ENCODE measurements around the gene MTCL3.

Gene MTCL3

DNA sequence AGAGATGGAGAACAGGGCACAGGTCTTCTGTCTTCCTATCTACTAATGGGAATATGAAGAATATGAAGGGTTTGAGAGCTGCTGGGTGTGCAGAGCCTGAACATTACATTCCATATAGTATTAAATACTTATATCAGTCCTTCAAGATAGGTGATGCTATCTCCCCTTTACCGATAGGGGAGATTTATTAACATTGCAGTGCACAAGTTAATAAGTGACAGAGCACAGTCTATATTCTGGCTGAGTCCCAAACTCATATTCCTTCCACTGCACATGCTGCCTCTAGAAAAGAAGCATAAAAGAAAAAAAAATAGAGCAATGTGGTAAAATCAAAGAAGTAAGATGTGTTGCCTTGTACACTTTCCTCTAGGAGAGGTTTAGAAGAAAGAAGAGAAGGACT lies 41.5 kb downstream of the MTCL3 start:
- Histone ChIP-seq H3K27me3 (ENCODE audit: low read length) (no peaks in the 10 kb centered on the region), H3K4me3 (ENCODE audit: insufficient read depth, low read length, poor library complexity, severe bottlenecking) (no peak overlapping the region), H3K9me2 (replicated peaks; ENCODE audit: insufficient read depth, low read length) (no peaks in the 10 kb centered on the region), H3K4me2 (ENCODE audit: low read depth, low read length, poor library complexity, severe bottlenecking) (no peak overlapping the region), H3K79me2 (ENCODE audit: insufficient read depth, low read length) (no peaks in the 10 kb centered on the region), H3K27ac (ENCODE audit: low read depth, low read length) (no peak overlapping the region), H3K36me3 (ENCODE audit: low read length) (no peaks in the 10 kb centered on the region), H3K9ac (ENCODE audit: low read length) (no peak overlapping the region), H4K20me1 (ENCODE audit: low read depth, low read length) (no peaks in the 10 kb centered on the region), H3K9me3 (ENCODE audit: insufficient read depth, low read length) (no peaks in the 10 kb centered on the region), H2AFZ (ENCODE audit: low read depth, low read length, severe bottlenecking) (no peak overlapping the region), H3F3A (ENCODE audit: insufficient read depth) (no peaks in the 10 kb centered on the region)
- TF ChIP-seq EZH2phosphoT487 (conservative IDR thresholded peaks at IDR 0.05; ENCODE audit: low read length), result no peak
- TF ChIP-seq, protein P1, sequence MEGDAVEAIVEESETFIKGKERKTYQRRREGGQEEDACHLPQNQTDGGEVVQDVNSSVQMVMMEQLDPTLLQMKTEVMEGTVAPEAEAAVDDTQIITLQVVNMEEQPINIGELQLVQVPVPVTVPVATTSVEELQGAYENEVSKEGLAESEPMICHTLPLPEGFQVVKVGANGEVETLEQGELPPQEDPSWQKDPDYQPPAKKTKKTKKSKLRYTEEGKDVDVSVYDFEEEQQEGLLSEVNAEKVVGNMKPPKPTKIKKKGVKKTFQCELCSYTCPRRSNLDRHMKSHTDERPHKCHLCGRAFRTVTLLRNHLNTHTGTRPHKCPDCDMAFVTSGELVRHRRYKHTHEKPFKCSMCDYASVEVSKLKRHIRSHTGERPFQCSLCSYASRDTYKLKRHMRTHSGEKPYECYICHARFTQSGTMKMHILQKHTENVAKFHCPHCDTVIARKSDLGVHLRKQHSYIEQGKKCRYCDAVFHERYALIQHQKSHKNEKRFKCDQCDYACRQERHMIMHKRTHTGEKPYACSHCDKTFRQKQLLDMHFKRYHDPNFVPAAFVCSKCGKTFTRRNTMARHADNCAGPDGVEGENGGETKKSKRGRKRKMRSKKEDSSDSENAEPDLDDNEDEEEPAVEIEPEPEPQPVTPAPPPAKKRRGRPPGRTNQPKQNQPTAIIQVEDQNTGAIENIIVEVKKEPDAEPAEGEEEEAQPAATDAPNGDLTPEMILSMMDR (IDR thresholded peaks at IDR 0.05; ENCODE audit: insufficient read depth, low read length, poor library complexity, severe bottlenecking), result no peak

DNA sequence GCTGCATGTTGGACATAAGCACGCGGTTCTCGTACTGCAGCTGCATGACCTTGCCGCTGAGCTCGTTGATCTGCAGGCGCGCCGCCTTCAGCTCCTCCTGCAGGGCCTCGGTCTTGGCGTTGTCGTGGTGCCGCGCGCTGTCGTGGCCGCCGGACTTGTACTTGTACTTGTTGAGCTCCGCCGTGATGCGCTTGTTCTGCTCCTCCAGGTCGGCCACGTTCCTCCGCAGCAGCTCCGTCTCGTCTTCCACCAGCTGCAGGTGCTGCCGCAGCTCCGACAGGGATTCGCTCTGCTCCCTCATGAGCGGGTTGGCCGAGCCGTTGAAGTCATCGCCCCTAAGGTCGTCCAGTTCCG lies 43.3 kb downstream of the MTCL3 start:
- Histone ChIP-seq H3K4me3 (ENCODE audit: insufficient read depth, low read length, poor library complexity, severe bottlenecking) (no peak overlapping the region), H3K36me3 (ENCODE audit: low read length) (no peaks in the 10 kb centered on the region), H3K27me3 (ENCODE audit: low read length) (no peaks in the 10 kb centered on the region), H3K27ac (ENCODE audit: low read depth, low read length) (no peak overlapping the region), H4K20me1 (ENCODE audit: low read depth, low read length) (no peaks in the 10 kb centered on the region), H3K9ac (ENCODE audit: low read length) (no peak overlapping the region), H3K9me2 (replicated peaks; ENCODE audit: insufficient read depth, low read length) (no peaks in the 10 kb centered on the region), H3K4me2 (ENCODE audit: low read depth, low read length, poor library complexity, severe bottlenecking) (no peak overlapping the region), H3K79me2 (ENCODE audit: insufficient read depth, low read length) (no peaks in the 10 kb centered on the region), H3K9me3 (ENCODE audit: insufficient read depth, low read length) (no peaks in the 10 kb centered on the region), H3F3A (ENCODE audit: insufficient read depth) (no peaks in the 10 kb centered on the region), H2AFZ (ENCODE audit: low read depth, low read length, severe bottlenecking) (no peak overlapping the region)
- no peak for TF ChIP-seq EZH2phosphoT487 (conservative IDR thresholded peaks at IDR 0.05; ENCODE audit: low read length)

DNA sequence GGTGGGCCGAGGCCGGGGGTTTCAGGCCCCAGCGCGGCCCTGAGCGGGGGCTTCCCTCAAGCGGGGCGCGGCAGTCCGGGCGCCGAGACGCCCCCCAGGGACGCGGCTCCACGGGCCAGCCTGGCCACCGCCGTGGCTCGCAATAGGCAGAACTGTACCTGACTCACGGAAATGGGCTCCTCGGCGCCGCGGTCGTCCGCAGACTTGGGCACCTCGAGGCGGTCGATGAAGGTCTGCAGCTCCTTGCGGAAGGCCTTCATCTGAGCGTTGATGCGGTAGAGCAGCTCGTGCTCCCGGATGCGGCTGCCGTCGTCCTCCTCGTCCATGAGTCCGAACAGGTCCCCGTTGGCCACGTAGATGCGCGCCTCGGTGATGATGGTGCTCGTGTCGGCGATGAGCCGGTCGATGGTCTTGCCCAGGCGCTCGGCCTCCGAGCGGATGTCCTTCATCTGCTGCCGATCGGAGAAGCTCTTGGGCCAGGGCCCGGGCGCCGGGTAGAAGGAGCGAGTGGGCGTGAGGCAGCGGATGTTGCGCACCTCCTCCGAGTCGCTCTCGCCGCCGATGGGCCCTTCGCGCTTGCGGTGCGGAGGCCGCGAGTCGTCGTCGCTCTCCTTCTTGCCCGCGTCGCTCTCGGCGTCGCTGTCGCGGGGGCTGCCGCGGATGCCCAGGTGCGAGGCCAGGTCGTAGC lies 43.9 kb downstream of the MTCL3 start:
- Histone ChIP-seq H3K4me2 (ENCODE audit: low read depth, low read length, poor library complexity, severe bottlenecking) (no peak overlapping the region), H2AFZ (ENCODE audit: low read depth, low read length, severe bottlenecking) (no peak overlapping the region), H3K79me2 (ENCODE audit: insufficient read depth, low read length) (no peaks in the 10 kb centered on the region), H3K27me3 (ENCODE audit: low read length) (no peaks in the 10 kb centered on the region), H3K9me2 (replicated peaks; ENCODE audit: insufficient read depth, low read length) (no peaks in the 10 kb centered on the region), H3K9me3 (ENCODE audit: insufficient read depth, low read length) (no peaks in the 10 kb centered on the region), H3K36me3 (ENCODE audit: low read length) (no peaks in the 10 kb centered on the region), H3K9ac (ENCODE audit: low read length) (no peak overlapping the region), H3F3A (ENCODE audit: insufficient read depth) (no peaks in the 10 kb centered on the region), H3K4me3 (ENCODE audit: insufficient read depth, low read length, poor library complexity, severe bottlenecking) (no peak overlapping the region), H3K27ac (ENCODE audit: low read depth, low read length) (no peak overlapping the region), H4K20me1 (ENCODE audit: low read depth, low read length) (no peaks in the 10 kb centered on the region)
- no peak for TF ChIP-seq EZH2phosphoT487 (conservative IDR thresholded peaks at IDR 0.05; ENCODE audit: low read length)
- TF ChIP-seq, protein P1 (IDR thresholded peaks at IDR 0.05; ENCODE audit: insufficient read depth, low read length, poor library complexity, severe bottlenecking), result no peak

DNA sequence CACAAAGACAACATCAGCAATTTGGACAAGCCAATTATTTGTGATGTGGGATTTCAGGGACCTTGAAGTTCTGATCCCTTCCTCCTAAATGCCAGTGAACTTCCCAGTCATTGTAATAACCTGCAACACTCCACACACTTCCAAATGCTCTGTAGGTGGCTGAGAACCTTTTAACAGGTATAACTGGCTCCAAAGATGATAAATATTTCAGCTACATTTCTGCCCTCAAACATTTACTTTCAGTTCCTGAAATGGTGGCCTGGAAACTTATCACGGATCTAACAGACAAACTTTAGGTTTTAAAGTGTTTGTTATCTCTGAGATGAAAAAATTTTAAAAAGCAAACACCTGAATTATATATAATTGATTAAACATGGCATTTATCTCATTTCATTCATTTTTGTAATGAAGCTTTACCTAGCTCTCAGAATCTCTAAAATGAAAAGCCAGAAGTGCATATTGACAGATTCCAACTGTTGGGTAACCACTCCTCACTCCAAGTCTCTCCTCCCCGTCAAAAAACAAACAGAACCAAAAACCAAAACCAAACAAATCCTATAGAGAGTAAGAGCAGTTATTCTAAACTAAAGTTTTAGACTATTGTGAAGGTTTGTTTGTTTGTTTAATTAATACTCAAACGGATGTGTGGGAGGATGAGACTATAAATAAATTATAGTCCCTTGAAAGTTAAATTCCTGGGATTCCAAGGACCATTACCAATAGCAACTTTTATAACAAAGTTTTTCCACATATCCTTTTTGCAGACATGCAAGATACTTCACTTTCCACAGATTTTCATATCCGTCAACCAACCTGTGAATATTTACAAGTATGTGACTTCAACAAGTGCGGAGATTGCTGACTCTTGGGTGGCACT lies 47.5 kb downstream of the MTCL3 start:
- Histone ChIP-seq H3K79me2 (ENCODE audit: insufficient read depth, low read length) (no peaks in the 10 kb centered on the region), H3K4me2 (ENCODE audit: low read depth, low read length, poor library complexity, severe bottlenecking) (no peak overlapping the region), H3K9me3 (ENCODE audit: insufficient read depth, low read length) (no peaks in the 10 kb centered on the region), H3K36me3 (ENCODE audit: low read length) (no peaks in the 10 kb centered on the region), H3K4me3 (ENCODE audit: insufficient read depth, low read length, poor library complexity, severe bottlenecking) (no peak overlapping the region), H2AFZ (ENCODE audit: low read depth, low read length, severe bottlenecking) (no peak overlapping the region), H3K27me3 (ENCODE audit: low read length) (no peaks in the 10 kb centered on the region), H3K9ac (ENCODE audit: low read length) (no peak overlapping the region), H4K20me1 (ENCODE audit: low read depth, low read length) (no peaks in the 10 kb centered on the region), H3K27ac (ENCODE audit: low read depth, low read length) (no peak overlapping the region), H3K9me2 (replicated peaks; ENCODE audit: insufficient read depth, low read length) (no peaks in the 10 kb centered on the region), H3F3A (ENCODE audit: insufficient read depth) (no peaks in the 10 kb centered on the region)
- TF ChIP-seq EZH2phosphoT487 (conservative IDR thresholded peaks at IDR 0.05; ENCODE audit: low read length), result no peak
- TF ChIP-seq, protein P1 (IDR thresholded peaks at IDR 0.05; ENCODE audit: insufficient read depth, low read length, poor library complexity, severe bottlenecking), result no peak

Data from SU-DHL-6 (cell line).